GM12891 (cell line): ENCODE measurements around the gene CALM1. TPM values are rescaled to one million over a fixed set of nuclear protein-coding genes. Genes with fewer than 3 reads are reported as not detected.

Experiments used
- DNase-seq: peaks from one replicate; pipeline ENCODE4 v3.0.0; 2011; ENCODE audit warnings: low spot score; ENCODE audit not compliant: insufficient read length
- FAIRE-seq: peaks from 2 replicates; lab custom pipeline; 2011; peaks lifted over from hg19 to GRCh38; lab: Jason Lieb, UNC
- PAX5 ChIP-seq: IDR thresholded peaks from 2 replicates; pipeline ENCODE4 v1.6.1; 2011; ENCODE audit warnings: low read length, moderate library complexity, mild to moderate bottlenecking; ENCODE audit not compliant: insufficient read depth, severe bottlenecking
- POLR2A ChIP-seq: IDR thresholded peaks from 2 replicates; pipeline ENCODE4 v1.6.1; 2011; ENCODE audit warnings: low read depth, low read length, control low read depth
- POLR2AphosphoS5 ChIP-seq: IDR thresholded peaks from 2 replicates; pipeline ENCODE4 v1.6.1; 2011; ENCODE audit warnings: low read depth, low read length, control low read depth
- POU2F2 ChIP-seq: IDR thresholded peaks from 2 replicates; pipeline ENCODE4 v1.6.1; 2011; ENCODE audit warnings: low read depth, mild to moderate bottlenecking, control low read depth, low read length, moderate library complexity
- SPI1 ChIP-seq: IDR thresholded peaks from 2 replicates; pipeline ENCODE4 v1.6.1; 2011; ENCODE audit warnings: low read depth, low read length, control low read depth
- TAF1 ChIP-seq: IDR thresholded peaks from 2 replicates; pipeline ENCODE4 v1.6.1; 2011; ENCODE audit warnings: low read depth, low read length, control low read depth
- polyA plus RNA-seq: library from polyadenylated mRNA; unstranded; fragments of >200 nt; gene quantifications from one replicate; pipeline ENCODE4 v1.2.1, GENCODE V29; 2012; ENCODE audit warnings: low read depth, missing spikeins, inconsistent platforms; ENCODE audit not compliant: missing spikeins

CALM1 gene
- 145 TPM for polyA plus RNA-seq

DNA sequence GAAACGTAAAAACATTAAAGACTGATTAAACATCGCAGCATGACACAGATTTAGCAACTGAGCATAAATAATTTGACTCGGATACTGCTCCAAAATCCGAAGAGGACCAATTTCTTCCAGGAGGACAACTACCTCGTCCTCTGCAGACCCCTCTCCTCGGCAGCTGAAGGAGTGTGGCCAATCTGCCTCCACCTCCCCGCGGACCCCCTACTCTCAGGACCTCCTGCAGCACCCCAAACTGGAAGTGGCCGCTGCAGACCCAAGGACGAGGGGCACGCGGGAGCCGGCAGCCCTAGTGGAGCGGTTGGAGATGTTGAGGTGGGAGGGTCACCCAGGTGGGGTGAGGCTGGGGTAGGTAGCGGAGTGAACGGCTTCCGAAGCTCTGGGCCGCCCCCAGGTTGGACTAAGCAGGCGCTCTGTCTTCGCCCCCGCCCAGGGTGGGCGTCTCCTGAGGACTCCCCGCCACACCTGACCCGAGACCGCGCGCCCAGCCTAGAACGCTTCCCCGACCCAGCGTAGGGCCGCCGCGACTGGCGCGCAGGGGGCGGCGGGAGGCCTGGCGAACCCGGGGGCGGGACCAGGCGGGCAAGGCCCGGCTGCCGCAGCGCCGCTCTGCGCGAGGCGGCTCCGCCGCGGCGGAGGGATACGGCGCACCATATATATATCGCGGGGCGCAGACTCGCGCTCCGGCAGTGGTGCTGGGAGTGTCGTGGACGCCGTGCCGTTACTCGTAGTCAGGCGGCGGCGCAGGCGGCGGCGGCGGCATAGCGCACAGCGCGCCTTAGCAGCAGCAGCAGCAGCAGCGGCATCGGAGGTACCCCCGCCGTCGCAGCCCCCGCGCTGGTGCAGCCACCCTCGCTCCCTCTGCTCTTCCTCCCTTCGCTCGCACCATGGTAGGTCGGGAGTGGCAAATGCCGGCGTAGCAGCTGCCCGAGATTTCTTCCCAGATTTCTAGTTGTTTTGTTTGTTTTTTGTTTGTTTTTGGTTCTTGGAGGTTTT, at the start of gene CALM1:
Gene CALM1 (plus strand): TSS at position 689 of the 999 bp plus-strand sequence. CDS start 202 bp downstream, at position 891.
- peak; percentile 83 for DNase-seq
- peak; percentile 97 for FAIRE-seq

DNA sequence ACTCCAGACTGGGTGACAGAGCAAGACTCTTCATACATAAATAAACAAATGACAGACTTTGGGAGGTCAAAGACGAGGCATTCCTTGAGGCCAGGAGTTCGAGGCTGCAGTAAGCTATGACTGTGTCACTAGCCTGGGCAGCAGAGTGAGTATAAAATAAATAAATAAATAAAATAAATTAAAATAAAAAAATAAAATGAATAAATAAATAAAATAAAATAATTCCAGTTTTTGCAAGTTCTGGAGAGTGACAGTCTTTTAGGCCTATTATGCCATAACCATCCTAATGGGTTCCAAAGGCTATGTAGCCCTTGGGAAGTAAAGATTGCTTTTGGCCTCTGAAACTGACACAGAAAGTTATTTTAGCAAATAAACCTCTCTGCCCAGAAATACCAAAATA, 48.6 kb upstream of the CALM1 start:
- FAIRE-seq: no peak
- TF ChIP-seq POLR2AphosphoS5: no peak
- no peak for TF ChIP-seq TAF1
- TF ChIP-seq SPI1: no peak
- TF ChIP-seq POLR2A: no peak
- TF ChIP-seq PAX5: no peak
- TF ChIP-seq POU2F2: no peak
- DNase-seq: no peak

More for the DNA sequence above, at the start of gene CALM1:
- TF ChIP-seq POLR2AphosphoS5 (peak; percentile 100), TAF1 (peak; percentile 100), POLR2A (peak; percentile 100), POU2F2 (peak; percentile 98), PAX5 (peak; percentile 80), SPI1 (no peak)

- DNase-seq (peak; percentile 23), FAIRE-seq (no peak)
- no peak for TF ChIP-seq POU2F2
- TF ChIP-seq POLR2AphosphoS5: no peak
- no peak for TF ChIP-seq TAF1
- no peak for TF ChIP-seq PAX5
- no peak for TF ChIP-seq SPI1
- no peak for TF ChIP-seq POLR2A
Measured at GRCh38 chr14:90349739-90350138, 47.1 kb upstream of the CALM1 start.

- TF ChIP-seq PAX5 (no peak), SPI1 (no peak), POLR2AphosphoS5 (no peak), TAF1 (no peak), POU2F2 (no peak), POLR2A (no peak)
- FAIRE-seq (no peak), DNase-seq (no peak)
Measured at GRCh38 chr14:90354551-90355298, 42.1 kb upstream of the CALM1 start.

DNA sequence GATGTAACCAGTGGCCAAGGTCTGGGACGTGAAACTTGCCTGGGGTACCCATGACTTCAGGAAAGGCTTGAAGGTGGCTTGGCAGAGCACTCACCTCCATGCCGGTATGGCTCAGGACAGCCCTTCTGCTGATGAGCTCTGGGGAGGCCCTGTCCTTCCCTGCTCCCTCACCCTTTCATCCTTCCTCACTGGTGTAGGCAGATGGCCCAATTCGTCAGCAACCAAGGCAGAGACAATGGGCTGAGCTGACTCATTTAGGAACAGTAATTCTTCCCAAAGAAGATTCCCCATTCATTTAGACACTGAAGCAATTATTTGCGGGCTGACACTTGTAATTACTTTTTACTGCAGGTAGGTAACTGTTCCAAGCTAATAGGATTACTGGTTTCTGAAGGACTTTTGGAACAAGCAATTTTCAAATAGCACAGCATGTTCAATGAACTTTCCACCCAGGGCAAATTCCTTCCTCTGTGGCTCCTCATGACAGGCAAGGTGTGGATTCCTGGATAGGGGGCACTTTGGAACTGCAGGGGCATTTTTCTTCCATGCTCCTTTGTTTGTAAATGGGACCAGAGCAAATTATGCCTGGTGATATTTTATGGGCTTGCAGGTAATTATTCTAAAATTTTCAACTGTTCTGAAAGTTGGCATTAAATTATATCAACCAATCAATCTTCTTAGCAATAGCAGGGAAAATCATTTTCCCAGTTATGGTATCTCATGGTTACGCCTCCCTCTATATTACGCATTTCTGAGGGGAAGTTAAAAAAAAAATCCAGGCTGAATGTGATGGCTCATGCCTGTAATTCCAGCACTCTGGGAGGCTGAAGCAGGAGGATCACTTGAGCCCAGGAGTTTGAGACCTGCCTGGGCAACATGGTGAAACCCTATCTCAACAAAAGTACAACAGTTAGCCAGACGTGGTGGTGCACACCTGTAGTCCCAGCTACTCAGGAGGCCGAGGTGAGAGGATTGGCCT, 41.0 kb upstream of the CALM1 start:
- TF ChIP-seq POU2F2: no peak
- no peak for TF ChIP-seq SPI1
- TF ChIP-seq PAX5: no peak
- TF ChIP-seq POLR2A: no peak
- TF ChIP-seq POLR2AphosphoS5: no peak
- TF ChIP-seq TAF1: no peak
- FAIRE-seq (no peak), DNase-seq (no peak)

- FAIRE-seq: no peak
- TF ChIP-seq SPI1: no peak
- no peak for TF ChIP-seq TAF1
- TF ChIP-seq POU2F2: no peak
- TF ChIP-seq PAX5: no peak
- TF ChIP-seq POLR2AphosphoS5: no peak
- no peak for TF ChIP-seq POLR2A
- DNase-seq: no peak
Measured at GRCh38 chr14:90356925-90357324, 39.9 kb upstream of the CALM1 start.

DNA sequence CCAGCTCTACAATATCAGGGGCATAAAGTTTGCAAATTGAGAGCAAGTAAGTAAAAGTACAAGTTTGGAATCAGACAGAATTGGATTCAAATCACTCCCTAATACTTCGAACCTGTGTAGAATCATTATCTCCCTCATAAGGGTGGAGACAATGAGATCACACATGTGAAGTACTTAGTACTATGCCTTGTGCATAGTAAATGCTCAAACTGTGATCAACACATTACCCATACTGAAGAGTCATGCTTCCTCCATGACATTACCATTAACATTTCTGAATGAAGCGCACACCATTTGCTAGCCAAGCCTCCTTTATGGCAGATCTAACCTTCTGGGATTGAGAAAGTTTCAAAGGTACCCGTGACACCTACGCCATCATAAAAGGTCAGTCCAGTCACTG, 38.5 kb upstream of the CALM1 start:
- no peak for DNase-seq
- FAIRE-seq: no peak
- TF ChIP-seq PAX5: no peak
- no peak for TF ChIP-seq TAF1
- no peak for TF ChIP-seq SPI1
- no peak for TF ChIP-seq POU2F2
- TF ChIP-seq POLR2A: no peak
- TF ChIP-seq POLR2AphosphoS5: no peak
